Bronchial epithelial cell (primary cell): ENCODE measurements around the gene VRK3. TPM values are rescaled to one million over a fixed set of nuclear protein-coding genes. Genes with fewer than 3 reads are reported as not detected.

Experiments used
- DNase-seq: peaks from one replicate; pipeline ENCODE4 v3.0.0-alpha.2; 2010; ENCODE audit warnings: low read depth
- FAIRE-seq: peaks from 2 replicates; lab custom pipeline; 2011; peaks lifted over from hg19 to GRCh38; lab: Jason Lieb, UNC
- H3K27me3 ChIP-seq: 2 replicates; pipeline ENCODE4 v1.5.1; 2011; ENCODE audit warnings: low read length; ENCODE audit not compliant: control insufficient read depth, insufficient read depth
- H3K36me3 ChIP-seq: 2 replicates; pipeline ENCODE4 v1.5.1; 2011; ENCODE audit warnings: low read length; ENCODE audit not compliant: control insufficient read depth, insufficient read depth
- H3K4me3 ChIP-seq: 2 replicates; pipeline ENCODE4 v1.5.1; 2011; ENCODE audit warnings: mild to moderate bottlenecking, low read depth, low read length, control low read depth
- total RNA-seq: library from RNA; depleted of rRNA; stranded (reverse); fragments of >200 nt; gene quantifications from 2 replicates; pipeline ENCODE4 v1.2.1, GENCODE V29; 2014
- TF ChIP-seq, protein P1 (sequence below): IDR thresholded peaks from 2 replicates; pipeline ENCODE4 v1.5.1; 2011; ENCODE audit warnings: mild to moderate bottlenecking, moderate library complexity, low read length, control low read depth, inconsistent platforms; ENCODE audit not compliant: insufficient read depth, severe bottlenecking

The VRK3 gene
- total RNA-seq, 1 donor from 2014 or later, result 14.5 TPM

GRCh38 chr19:50003254-50003788, 21.9 kb downstream of the VRK3 start:
- H3K27me3 ChIP-seq, result no peaks in the 10 kb centered on the region
- DNase-seq (no peak), FAIRE-seq (no peak)
- H3K4me3 ChIP-seq, result no peak overlapping the region
- TF ChIP-seq, protein P1, sequence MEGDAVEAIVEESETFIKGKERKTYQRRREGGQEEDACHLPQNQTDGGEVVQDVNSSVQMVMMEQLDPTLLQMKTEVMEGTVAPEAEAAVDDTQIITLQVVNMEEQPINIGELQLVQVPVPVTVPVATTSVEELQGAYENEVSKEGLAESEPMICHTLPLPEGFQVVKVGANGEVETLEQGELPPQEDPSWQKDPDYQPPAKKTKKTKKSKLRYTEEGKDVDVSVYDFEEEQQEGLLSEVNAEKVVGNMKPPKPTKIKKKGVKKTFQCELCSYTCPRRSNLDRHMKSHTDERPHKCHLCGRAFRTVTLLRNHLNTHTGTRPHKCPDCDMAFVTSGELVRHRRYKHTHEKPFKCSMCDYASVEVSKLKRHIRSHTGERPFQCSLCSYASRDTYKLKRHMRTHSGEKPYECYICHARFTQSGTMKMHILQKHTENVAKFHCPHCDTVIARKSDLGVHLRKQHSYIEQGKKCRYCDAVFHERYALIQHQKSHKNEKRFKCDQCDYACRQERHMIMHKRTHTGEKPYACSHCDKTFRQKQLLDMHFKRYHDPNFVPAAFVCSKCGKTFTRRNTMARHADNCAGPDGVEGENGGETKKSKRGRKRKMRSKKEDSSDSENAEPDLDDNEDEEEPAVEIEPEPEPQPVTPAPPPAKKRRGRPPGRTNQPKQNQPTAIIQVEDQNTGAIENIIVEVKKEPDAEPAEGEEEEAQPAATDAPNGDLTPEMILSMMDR, result no peak
- peaks cover 41% of the 10 kb centered on the region for H3K36me3 ChIP-seq

DNA sequence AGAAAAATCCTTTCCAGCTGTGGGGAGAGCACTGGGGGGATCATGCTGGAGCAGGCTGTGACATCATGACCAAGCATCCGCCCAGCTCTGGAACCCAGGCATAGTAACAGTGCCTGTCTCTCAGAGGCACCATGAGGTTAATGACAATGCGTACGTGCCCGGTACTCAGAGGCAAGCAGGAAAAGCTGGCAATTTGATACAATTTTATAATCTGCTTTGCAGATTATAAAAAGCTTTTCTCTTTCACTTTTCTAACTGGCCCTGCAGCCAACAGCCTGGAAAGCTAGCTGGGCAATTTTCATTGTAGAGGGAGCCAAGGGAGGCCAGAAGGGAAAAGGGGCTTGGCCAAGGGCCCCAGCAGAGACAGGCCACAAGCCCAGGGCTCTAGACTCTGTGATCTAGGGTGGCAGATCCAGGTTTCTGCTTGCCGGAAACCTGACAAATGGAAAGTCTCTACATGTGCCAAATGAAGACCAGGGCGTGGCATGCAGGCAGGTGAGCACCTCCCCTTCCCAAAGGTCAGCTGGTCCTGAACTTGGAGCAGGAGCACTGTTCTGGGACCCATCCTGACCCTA, 22.7 kb downstream of the VRK3 start:
- FAIRE-seq, result no peak
- H3K27me3 ChIP-seq, result no peaks in the 10 kb centered on the region
- DNase-seq, result no peak
- peaks cover 35% of the 10 kb centered on the region for H3K36me3 ChIP-seq
- H3K4me3 ChIP-seq, result no peak overlapping the region
- TF ChIP-seq, protein P1, result no peak

DNA sequence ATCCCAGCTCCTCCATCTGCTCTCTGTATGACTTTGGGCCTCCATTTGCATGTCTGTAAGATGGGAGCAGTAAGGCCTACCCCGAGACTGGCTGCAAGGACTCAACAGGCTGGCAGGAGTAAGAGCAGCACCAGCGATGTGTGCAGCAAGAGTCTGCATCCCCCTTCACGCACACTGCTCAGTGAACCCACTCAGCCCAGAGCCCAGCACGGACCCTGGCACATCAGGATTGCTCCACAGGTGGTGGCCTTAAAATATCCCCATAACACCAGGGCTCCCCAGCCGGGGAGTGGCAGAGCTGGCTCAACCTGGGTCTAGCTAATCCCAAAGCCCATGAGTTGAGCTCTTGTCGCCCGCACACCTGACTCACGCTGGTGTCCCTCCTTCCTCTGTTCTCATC, 23.4 kb downstream of the VRK3 start:
- Histone ChIP-seq H3K4me3 (no peak overlapping the region), H3K27me3 (no peaks in the 10 kb centered on the region), H3K36me3 (peaks cover 30% of the 10 kb centered on the region)
- TF ChIP-seq, protein P1, result no peak
- DNase-seq (no peak), FAIRE-seq (no peak)

- Histone ChIP-seq H3K4me3 (no peak overlapping the region), H3K36me3 (peaks cover 29% of the 10 kb centered on the region), H3K27me3 (no peaks in the 10 kb centered on the region)
- DNase-seq, result no peak
- FAIRE-seq, result no peak
- TF ChIP-seq, protein P1, result no peak
These were observed 24.2 kb downstream of the VRK3 start for GRCh38 chr19:50000841-50001557.

GRCh38 chr19:50000038-50000840, 24.9 kb downstream of the VRK3 start:
- FAIRE-seq, result no peak
- H3K27me3 ChIP-seq, result no peaks in the 10 kb centered on the region
- H3K36me3 ChIP-seq, result peaks cover 31% of the 10 kb centered on the region
- no peak for DNase-seq
- TF ChIP-seq, protein P1, result no peak
- H3K4me3 ChIP-seq, result no peak overlapping the region
